ENCODE results near the gene PTPRE. TPM values are rescaled to one million over a fixed set of nuclear protein-coding genes. Genes with fewer than 3 reads are reported as not detected.
A peak's percentile ranks its signal among the peaks of the same experiment; 100 is the strongest.

The PTPRE gene
- total and polyA plus RNA-seq, 9 donors, result 3.3 to 6.3 (median 4.4) TPM

DNA sequence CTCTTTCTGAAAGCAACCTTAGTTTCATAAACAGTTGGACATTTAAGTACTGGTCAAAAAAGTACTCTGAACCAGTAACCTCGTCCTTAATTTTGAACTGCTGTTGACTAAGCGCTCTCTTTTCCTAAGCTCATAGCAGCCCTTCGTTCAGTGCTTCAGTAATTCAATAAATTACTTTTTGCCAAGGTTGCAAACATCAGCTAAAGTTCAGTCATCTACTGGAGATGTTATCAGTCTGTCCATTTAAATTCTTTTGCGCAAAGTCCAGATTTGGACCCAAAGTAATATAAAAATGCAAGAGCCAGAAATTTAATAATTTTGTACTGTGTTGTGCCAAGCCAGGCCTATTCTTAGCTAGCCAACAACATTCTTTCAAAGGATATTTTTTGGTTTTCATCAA lies 8.4 kb downstream of the PTPRE start:
- no peaks in the 10 kb centered on the region for H3K36me3 ChIP-seq (ENCODE audit: control insufficient read depth, insufficient read depth, low read length)
- WGBS (ENCODE audit: insufficient coverage), result no CpG with 5 or more reads among the region's 4 CpGs
- H3K27me3 ChIP-seq (ENCODE audit: control insufficient read depth, insufficient read depth, low read length), result no peaks in the 10 kb centered on the region
- no peak overlapping the region for H3K27ac ChIP-seq (ENCODE audit: low read length)
- H3K4me3 ChIP-seq (ENCODE audit: low read length), result no peak overlapping the region
- H3K9me3 ChIP-seq (replicated peaks; ENCODE audit: control insufficient read depth, low read depth, low read length), result no peaks in the 10 kb centered on the region
- H3K4me1 ChIP-seq (ENCODE audit: control insufficient read depth, insufficient read depth, low read length), result peaks cover 23% of the 10 kb centered on the region
- no peak for DNase-seq

DNA sequence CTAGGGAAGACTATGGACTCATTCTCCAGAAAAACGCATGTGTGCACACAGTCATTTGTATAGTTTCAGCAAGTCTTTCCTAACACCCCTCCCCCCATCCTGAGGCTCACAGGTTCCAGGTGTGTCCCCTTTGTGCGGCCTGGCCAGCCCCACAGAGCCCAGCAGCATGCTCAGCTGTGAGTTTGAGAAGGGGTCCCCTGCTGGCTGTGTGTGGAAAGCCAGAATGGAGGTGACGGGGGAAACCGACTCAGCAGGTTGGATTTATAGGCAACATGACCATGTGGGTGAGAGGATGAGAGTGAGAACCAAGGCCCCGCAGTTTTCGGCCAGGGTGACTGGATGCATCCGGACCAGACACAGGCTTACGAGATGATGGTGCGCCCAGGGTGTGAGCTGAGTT lies 9.9 kb downstream of the PTPRE start:
- Histone ChIP-seq H3K36me3 (ENCODE audit: control insufficient read depth, insufficient read depth, low read length) (no peaks in the 10 kb centered on the region), H3K4me3 (ENCODE audit: low read length) (no peak overlapping the region), H3K27me3 (ENCODE audit: control insufficient read depth, insufficient read depth, low read length) (no peaks in the 10 kb centered on the region), H3K9me3 (replicated peaks; ENCODE audit: control insufficient read depth, low read depth, low read length) (no peaks in the 10 kb centered on the region), H3K27ac (ENCODE audit: low read length) (no peak overlapping the region), H3K4me1 (ENCODE audit: control insufficient read depth, insufficient read depth, low read length) (peaks cover 26% of the 10 kb centered on the region)
- DNase-seq, result no peak
- WGBS (ENCODE audit: insufficient coverage), result 80% methylated on average over 8 of the region's 9 CpGs

DNA sequence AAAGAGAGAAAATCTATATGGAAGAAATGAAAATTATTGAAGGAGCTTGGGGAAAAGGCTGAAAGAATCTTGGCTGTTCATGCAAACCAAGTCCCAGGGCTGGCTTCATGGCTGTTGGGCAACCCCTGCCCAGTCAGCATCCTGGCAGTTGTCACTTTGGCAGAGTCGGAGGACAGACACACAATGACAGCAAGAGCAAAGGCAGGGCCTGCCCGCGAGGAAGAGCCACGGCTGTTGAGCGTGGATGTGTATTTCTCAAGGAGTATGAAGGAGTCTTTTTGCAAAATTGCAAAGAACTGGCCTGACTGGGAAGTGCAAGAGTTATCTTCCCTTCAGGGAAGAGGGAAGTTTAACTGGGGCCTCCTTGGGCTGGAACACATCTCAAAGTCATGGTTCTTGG lies 11.7 kb downstream of the PTPRE start:
- WGBS (ENCODE audit: insufficient coverage), result 74% methylated on average over 5 of the region's 5 CpGs
- peaks cover 41% of the 10 kb centered on the region for H3K4me1 ChIP-seq (ENCODE audit: control insufficient read depth, insufficient read depth, low read length)

DNA sequence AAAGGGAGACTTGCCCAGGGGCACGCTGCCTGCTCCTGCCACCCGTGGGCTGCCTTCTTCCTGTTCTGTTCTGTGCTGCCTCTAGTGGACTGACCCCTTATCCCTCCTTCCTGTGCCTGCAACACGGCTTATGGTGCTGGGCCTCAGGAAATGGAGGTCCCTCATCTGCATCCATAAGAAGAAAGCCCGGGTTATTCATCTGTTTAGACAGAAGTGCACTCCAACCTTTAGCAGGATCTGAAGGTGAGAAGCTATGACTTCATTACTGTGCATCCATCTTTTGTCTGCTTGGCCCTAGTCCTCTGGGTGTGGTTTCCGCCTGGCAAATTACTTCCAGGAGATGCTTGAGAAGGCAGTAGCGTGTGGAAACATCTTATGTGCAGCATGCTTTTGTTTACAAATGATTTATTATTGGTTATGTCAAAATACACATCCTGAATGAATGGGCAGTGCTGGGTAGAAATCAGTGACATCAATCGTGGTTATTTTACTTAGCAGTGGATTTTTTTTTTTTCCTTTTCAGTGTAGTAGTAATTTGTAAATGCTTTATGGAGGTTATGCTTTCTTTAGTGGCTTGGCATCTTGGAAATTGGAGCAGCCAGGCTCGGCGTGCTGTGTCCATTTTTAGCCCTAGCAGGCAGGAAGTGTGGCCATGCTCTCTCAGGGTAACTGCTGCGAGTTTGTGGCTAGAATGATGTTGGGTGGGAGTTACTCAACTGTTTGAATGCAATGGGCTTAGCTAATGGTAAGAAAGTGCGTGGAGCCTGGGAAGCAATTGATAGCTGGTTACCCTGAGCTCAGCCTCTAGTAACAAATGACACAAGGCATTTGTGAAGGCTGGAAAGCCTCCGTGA lies 12.7 kb downstream of the PTPRE start:
- peaks cover 45% of the 10 kb centered on the region for H3K4me1 ChIP-seq (ENCODE audit: control insufficient read depth, insufficient read depth, low read length)
- H3K9me3 ChIP-seq (replicated peaks; ENCODE audit: control insufficient read depth, low read depth, low read length), result no peaks in the 10 kb centered on the region
- peak overlapping the region; percentile 42 for H3K27ac ChIP-seq (ENCODE audit: low read length)
- 55% methylated on average over 6 of the region's 12 CpGs for WGBS (ENCODE audit: insufficient coverage)
- H3K4me3 ChIP-seq (ENCODE audit: low read length), result no peak overlapping the region
- no peaks in the 10 kb centered on the region for H3K27me3 ChIP-seq (ENCODE audit: control insufficient read depth, insufficient read depth, low read length)
- DNase-seq, result peak; percentile 18
- no peaks in the 10 kb centered on the region for H3K36me3 ChIP-seq (ENCODE audit: control insufficient read depth, insufficient read depth, low read length)

More for the DNA sequence above, 11.7 kb downstream of the PTPRE start:
- peak; percentile 36 for DNase-seq
- Histone ChIP-seq H3K9me3 (replicated peaks; ENCODE audit: control insufficient read depth, low read depth, low read length) (no peaks in the 10 kb centered on the region), H3K36me3 (ENCODE audit: control insufficient read depth, insufficient read depth, low read length) (no peaks in the 10 kb centered on the region), H3K27ac (ENCODE audit: low read length) (no peak overlapping the region), H3K27me3 (ENCODE audit: control insufficient read depth, insufficient read depth, low read length) (no peaks in the 10 kb centered on the region), H3K4me3 (ENCODE audit: low read length) (no peak overlapping the region)

DNA sequence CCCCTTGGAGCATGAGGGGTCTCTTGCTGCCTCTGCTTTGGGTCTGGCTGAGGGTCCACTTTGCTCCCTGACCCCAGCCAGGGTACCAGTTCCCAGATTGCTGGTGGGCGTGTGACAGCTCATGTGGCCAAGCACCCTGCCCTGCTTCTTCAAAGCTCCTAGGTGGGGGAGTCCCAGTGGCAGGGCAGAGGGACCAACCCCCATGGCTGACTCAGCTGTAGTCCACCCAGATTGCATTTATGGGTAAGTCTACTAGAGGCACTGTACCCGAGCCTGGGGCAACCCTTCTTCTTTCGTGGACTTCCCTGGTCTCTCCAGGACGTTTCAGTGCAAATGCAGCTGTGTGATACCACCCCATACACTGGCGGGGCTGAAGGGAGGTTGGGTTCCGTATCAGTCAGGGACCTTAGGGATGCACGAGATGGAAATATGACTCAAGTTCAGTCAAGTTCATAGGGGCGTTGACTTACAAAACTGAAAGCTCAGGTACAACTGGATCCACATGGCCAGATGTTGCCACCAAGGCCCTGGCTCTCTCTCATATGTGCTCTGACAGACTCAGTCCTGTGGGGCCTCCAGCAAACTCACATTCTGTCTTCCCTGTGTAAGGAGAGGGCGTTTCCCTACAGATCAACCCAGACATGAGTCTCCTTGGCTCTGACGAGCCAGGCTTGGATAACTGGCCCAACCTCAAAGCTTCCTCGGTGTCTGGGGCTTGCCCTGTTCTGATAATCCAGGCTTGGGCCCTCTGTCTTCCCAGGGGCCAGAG lies 13.6 kb downstream of the PTPRE start:
- H3K27ac ChIP-seq (ENCODE audit: low read length), result peak overlapping the region; percentile 42
- peaks cover 46% of the 10 kb centered on the region for H3K4me1 ChIP-seq (ENCODE audit: control insufficient read depth, insufficient read depth, low read length)
- no peaks in the 10 kb centered on the region for H3K27me3 ChIP-seq (ENCODE audit: control insufficient read depth, insufficient read depth, low read length)
- H3K36me3 ChIP-seq (ENCODE audit: control insufficient read depth, insufficient read depth, low read length), result no peaks in the 10 kb centered on the region
- no peak overlapping the region for H3K4me3 ChIP-seq (ENCODE audit: low read length)
- WGBS (ENCODE audit: insufficient coverage), result 83% methylated on average over 8 of the region's 11 CpGs
- DNase-seq, result no peak
- H3K9me3 ChIP-seq (replicated peaks; ENCODE audit: control insufficient read depth, low read depth, low read length), result no peaks in the 10 kb centered on the region

DNA sequence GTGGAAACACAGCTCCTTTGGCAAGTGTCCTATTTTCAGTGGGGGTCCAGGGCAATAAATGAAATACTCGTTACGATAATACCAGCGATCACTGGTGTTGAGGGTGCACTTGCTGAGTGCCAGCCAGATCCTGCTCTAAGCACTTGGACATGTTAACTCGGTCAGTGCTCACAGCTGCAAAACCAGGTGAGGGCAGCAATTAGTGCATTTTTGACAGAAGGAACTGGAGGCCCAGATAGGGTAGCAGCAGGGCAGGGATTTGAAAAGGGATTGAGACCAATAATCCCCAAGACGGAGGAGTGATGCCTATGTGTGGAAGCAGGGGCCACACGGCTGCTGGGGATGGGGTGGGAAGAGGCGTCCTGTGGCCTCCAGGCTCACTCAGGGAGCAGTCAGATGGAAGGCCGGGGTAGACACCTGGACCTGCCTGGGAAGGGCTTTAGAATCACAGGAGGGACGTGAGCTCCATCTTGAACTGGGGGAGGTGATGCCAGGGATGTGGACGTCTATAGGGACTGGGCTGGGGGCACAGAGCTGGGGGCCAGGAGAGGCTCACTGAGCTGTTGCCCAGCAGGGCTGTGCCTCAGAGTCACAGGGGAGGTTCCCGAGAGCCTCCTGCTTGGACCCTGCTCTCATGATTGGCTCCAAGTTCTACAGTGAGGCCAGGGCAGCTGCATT lies 14.3 kb downstream of the PTPRE start:
- no peaks in the 10 kb centered on the region for H3K9me3 ChIP-seq (replicated peaks; ENCODE audit: control insufficient read depth, low read depth, low read length)
- 69% methylated on average over 11 of the region's 11 CpGs for WGBS (ENCODE audit: insufficient coverage)
- H3K36me3 ChIP-seq (ENCODE audit: control insufficient read depth, insufficient read depth, low read length), result no peaks in the 10 kb centered on the region
- DNase-seq, result no peak
- no peak overlapping the region for H3K4me3 ChIP-seq (ENCODE audit: low read length)
- no peak overlapping the region for H3K27ac ChIP-seq (ENCODE audit: low read length)
- H3K4me1 ChIP-seq (ENCODE audit: control insufficient read depth, insufficient read depth, low read length), result peaks cover 49% of the 10 kb centered on the region
- H3K27me3 ChIP-seq (ENCODE audit: control insufficient read depth, insufficient read depth, low read length), result no peaks in the 10 kb centered on the region

DNA sequence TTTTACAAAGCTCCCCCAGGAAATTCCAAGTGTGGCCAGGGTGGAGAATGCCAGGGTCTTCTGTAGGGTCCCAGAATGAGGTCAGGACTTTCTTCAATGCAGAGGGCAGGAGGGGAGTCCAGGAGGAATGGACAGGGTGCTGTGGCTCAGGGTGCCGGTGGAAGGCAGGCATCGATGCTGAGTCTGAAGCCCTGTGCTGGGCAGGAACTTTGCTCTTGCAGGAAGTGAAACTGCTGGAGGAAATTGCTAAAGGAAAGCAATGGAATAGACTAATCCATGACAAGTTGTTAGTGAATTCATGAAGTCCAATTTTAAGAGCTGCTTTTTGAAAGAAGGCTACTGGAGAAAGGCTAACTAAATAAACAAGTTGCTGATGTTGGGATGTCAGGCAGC lies 14.8 kb downstream of the PTPRE start:
- Histone ChIP-seq H3K4me3 (ENCODE audit: low read length) (no peak overlapping the region), H3K36me3 (ENCODE audit: control insufficient read depth, insufficient read depth, low read length) (no peaks in the 10 kb centered on the region), H3K9me3 (replicated peaks; ENCODE audit: control insufficient read depth, low read depth, low read length) (no peaks in the 10 kb centered on the region), H3K27me3 (ENCODE audit: control insufficient read depth, insufficient read depth, low read length) (no peaks in the 10 kb centered on the region), H3K27ac (ENCODE audit: low read length) (peak overlapping the region; percentile 20), H3K4me1 (ENCODE audit: control insufficient read depth, insufficient read depth, low read length) (peaks cover 49% of the 10 kb centered on the region)
- peak; percentile 61 for DNase-seq
- WGBS (ENCODE audit: insufficient coverage), result 80% methylated on average over 2 of the region's 2 CpGs

DNA sequence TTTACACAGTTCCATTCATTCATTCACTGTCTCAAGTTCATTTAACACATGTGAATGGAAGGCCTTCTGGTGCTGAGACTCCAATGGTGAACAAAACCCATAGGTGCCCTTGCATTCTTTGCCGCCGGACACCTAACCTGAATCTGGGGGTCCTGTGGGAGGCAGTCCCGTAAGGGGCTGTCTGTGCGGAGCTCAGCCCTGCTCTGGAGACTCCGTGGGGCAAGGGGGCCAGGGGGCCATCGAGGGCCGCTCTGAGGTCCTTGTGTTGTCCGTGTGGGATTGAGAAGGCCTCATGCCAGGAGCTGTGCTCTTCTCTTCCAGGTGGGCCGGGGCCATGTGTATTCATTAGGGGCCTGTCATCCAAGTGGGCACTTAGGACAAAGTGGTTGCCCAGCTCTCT lies 15.3 kb downstream of the PTPRE start:
- WGBS (ENCODE audit: insufficient coverage), result 91% methylated on average over 9 of the region's 9 CpGs
- no peak for DNase-seq
- Histone ChIP-seq H3K9me3 (replicated peaks; ENCODE audit: control insufficient read depth, low read depth, low read length) (no peaks in the 10 kb centered on the region), H3K36me3 (ENCODE audit: control insufficient read depth, insufficient read depth, low read length) (no peaks in the 10 kb centered on the region), H3K27me3 (ENCODE audit: control insufficient read depth, insufficient read depth, low read length) (no peaks in the 10 kb centered on the region), H3K27ac (ENCODE audit: low read length) (peak overlapping the region; percentile 67), H3K4me1 (ENCODE audit: control insufficient read depth, insufficient read depth, low read length) (peaks cover 49% of the 10 kb centered on the region), H3K4me3 (ENCODE audit: low read length) (no peak overlapping the region)

DNA sequence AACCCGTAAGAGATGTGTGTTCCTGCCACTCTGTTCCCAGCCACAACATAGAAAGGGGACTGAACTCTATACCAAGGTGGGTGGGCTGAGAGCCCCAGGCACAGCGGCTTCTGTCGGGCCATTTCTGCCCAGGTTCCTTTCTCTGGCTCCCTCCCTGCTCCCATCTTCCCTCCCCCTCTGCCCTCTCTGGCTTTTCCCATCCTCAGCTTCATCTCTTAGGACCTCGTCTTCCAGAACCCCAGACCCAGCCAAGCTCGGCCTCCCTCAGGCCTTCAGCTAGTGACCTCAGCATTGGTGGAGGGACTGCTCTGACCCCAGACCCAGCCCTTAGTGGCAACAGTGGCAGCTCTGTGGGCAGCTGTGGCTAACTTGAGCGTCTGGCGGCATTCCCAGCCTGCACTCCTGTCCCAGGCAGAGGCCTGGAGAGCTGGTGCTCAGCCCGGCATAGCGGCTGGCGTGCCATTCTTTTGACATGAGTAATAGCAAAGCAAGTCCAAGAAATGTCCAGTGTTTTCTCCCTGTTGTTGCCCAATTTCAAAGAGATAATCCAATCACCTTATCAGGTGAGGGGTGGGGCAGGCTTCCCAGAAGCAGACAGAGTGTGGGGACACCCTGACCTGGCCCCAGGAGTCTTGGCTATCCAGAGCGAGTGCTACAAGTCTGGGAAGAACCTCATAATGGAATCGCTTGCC lies 15.9 kb downstream of the PTPRE start:
- WGBS (ENCODE audit: insufficient coverage), result 79% methylated on average over 9 of the region's 12 CpGs
- Histone ChIP-seq H3K4me1 (ENCODE audit: control insufficient read depth, insufficient read depth, low read length) (peaks cover 49% of the 10 kb centered on the region), H3K9me3 (replicated peaks; ENCODE audit: control insufficient read depth, low read depth, low read length) (no peaks in the 10 kb centered on the region), H3K36me3 (ENCODE audit: control insufficient read depth, insufficient read depth, low read length) (no peaks in the 10 kb centered on the region), H3K27me3 (ENCODE audit: control insufficient read depth, insufficient read depth, low read length) (no peaks in the 10 kb centered on the region), H3K27ac (ENCODE audit: low read length) (peak overlapping the region; percentile 85), H3K4me3 (ENCODE audit: low read length) (no peak overlapping the region)
- DNase-seq, result peak; percentile 82
